ENCODE data around the gene MCL1.

The MCL1 gene

GRCh38 chr1:150551051-150551783 is 28.2 kb downstream of the MCL1 start:
- no peak for DNase-seq (ENCODE audit: insufficient read length, low spot score)
- TF ChIP-seq PAX5 (IDR thresholded peaks at IDR 0.05; ENCODE audit: insufficient read depth, low read length, severe bottlenecking), result no peak
- no peak for TF ChIP-seq POLR2AphosphoS5 (IDR thresholded peaks at IDR 0.05; ENCODE audit: low read depth, low read length)
- TF ChIP-seq POLR2A (IDR thresholded peaks at IDR 0.05; ENCODE audit: low read depth, low read length), result no peak
- no peak for TF ChIP-seq POU2F2 (IDR thresholded peaks at IDR 0.05; ENCODE audit: low read depth, low read length)
- TF ChIP-seq TAF1 (IDR thresholded peaks at IDR 0.05; ENCODE audit: low read depth, low read length), result no peak
- TF ChIP-seq SPI1 (IDR thresholded peaks at IDR 0.05; ENCODE audit: low read depth, low read length), result no peak
- no peak for FAIRE-seq

- DNase-seq (ENCODE audit: insufficient read length, low spot score) (no peak), FAIRE-seq (no peak)
- TF ChIP-seq TAF1 (IDR thresholded peaks at IDR 0.05; ENCODE audit: low read depth, low read length) (no peak), POLR2AphosphoS5 (IDR thresholded peaks at IDR 0.05; ENCODE audit: low read depth, low read length) (no peak), PAX5 (IDR thresholded peaks at IDR 0.05; ENCODE audit: insufficient read depth, low read length, severe bottlenecking) (no peak), POLR2A (IDR thresholded peaks at IDR 0.05; ENCODE audit: low read depth, low read length) (no peak), POU2F2 (IDR thresholded peaks at IDR 0.05; ENCODE audit: low read depth, low read length) (no peak)
These were observed 29.0 kb downstream of the MCL1 start for GRCh38 chr1:150550222-150551050.

DNA sequence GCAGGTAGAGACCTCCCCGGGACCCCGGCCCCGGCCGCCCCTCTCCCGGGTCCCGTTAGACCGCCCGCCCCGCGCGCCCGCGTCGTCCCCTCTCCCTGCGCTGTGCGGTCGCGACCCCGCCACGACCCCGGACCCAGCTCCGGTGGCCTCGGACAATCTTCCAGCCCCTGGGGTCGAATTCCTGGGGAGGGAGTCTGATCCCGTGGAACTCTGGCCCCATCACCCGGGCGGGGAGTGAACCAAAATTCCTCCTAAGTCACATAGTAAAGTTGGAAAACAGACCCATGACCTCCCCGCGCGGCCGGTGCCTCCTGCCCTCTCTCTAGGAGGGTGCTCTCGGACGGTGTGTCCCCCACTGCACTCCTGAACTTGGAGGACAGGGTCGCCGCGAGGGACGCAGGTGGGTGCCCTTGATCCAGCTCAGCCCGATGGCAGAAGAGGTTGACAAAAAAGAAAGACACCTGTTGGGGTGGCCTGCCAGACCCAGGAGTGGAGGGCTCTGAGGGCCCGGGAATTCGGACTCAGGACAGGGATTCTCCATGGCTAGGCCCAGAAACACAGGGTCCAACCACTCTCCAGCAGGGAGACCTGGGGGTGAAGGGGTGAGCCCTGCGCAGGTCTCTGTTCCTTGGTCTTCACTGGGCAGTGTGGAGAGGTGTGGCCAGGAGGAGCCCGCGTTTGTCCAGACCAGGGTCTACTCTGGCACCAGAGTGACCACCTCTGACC is 29.8 kb downstream of the MCL1 start:
- no peak for DNase-seq (ENCODE audit: insufficient read length, low spot score)
- no peak for TF ChIP-seq POU2F2 (IDR thresholded peaks at IDR 0.05; ENCODE audit: low read depth, low read length)
- no peak for TF ChIP-seq POLR2AphosphoS5 (IDR thresholded peaks at IDR 0.05; ENCODE audit: low read depth, low read length)
- no peak for TF ChIP-seq SPI1 (IDR thresholded peaks at IDR 0.05; ENCODE audit: low read depth, low read length)
- TF ChIP-seq TAF1 (IDR thresholded peaks at IDR 0.05; ENCODE audit: low read depth, low read length), result no peak
- TF ChIP-seq POLR2A (IDR thresholded peaks at IDR 0.05; ENCODE audit: low read depth, low read length), result no peak
- no peak for TF ChIP-seq PAX5 (IDR thresholded peaks at IDR 0.05; ENCODE audit: insufficient read depth, low read length, severe bottlenecking)
- no peak for FAIRE-seq

- TF ChIP-seq POLR2A (IDR thresholded peaks at IDR 0.05; ENCODE audit: low read depth, low read length) (no peak), POLR2AphosphoS5 (IDR thresholded peaks at IDR 0.05; ENCODE audit: low read depth, low read length) (no peak), TAF1 (IDR thresholded peaks at IDR 0.05; ENCODE audit: low read depth, low read length) (no peak), SPI1 (IDR thresholded peaks at IDR 0.05; ENCODE audit: low read depth, low read length) (no peak), POU2F2 (IDR thresholded peaks at IDR 0.05; ENCODE audit: low read depth, low read length) (no peak), PAX5 (IDR thresholded peaks at IDR 0.05; ENCODE audit: insufficient read depth, low read length, severe bottlenecking) (no peak)
- peak; percentile 72 for DNase-seq (ENCODE audit: insufficient read length, low spot score)
- FAIRE-seq, result no peak
These were observed 30.5 kb downstream of the MCL1 start, which contains the start of gene ADAMTSL4 for GRCh38 chr1:150548632-150549495. Gene ADAMTSL4 (plus strand): TSS chr1:150549408. CDS start chr1:150552289, 2,881 bp downstream.

DNA sequence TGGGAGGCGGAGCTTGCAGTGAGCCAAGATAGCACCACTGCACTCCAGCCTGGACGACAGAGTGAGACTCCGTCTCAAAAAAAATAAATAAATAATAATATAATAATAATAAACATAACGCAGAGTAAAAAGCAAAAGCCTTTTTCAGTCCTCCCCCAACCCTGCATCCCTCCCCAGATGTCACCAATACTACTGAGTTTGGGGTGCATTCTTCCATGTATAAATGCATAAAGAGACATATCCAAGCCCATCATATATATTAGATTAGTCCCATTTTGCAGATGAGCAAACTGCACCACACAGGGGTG is 31.1 kb downstream of the MCL1 start:
- TF ChIP-seq POU2F2 (IDR thresholded peaks at IDR 0.05; ENCODE audit: low read depth, low read length) (no peak), POLR2A (IDR thresholded peaks at IDR 0.05; ENCODE audit: low read depth, low read length) (no peak), TAF1 (IDR thresholded peaks at IDR 0.05; ENCODE audit: low read depth, low read length) (no peak), SPI1 (IDR thresholded peaks at IDR 0.05; ENCODE audit: low read depth, low read length) (no peak), POLR2AphosphoS5 (IDR thresholded peaks at IDR 0.05; ENCODE audit: low read depth, low read length) (no peak), PAX5 (IDR thresholded peaks at IDR 0.05; ENCODE audit: insufficient read depth, low read length, severe bottlenecking) (no peak)
- no peak for DNase-seq (ENCODE audit: insufficient read length, low spot score)
- FAIRE-seq, result no peak

GRCh38 chr1:150546294-150546937 is 33.0 kb downstream of the MCL1 start:
- TF ChIP-seq POU2F2 (IDR thresholded peaks at IDR 0.05; ENCODE audit: low read depth, low read length) (no peak), POLR2A (IDR thresholded peaks at IDR 0.05; ENCODE audit: low read depth, low read length) (no peak), SPI1 (IDR thresholded peaks at IDR 0.05; ENCODE audit: low read depth, low read length) (no peak), PAX5 (IDR thresholded peaks at IDR 0.05; ENCODE audit: insufficient read depth, low read length, severe bottlenecking) (no peak), POLR2AphosphoS5 (IDR thresholded peaks at IDR 0.05; ENCODE audit: low read depth, low read length) (no peak), TAF1 (IDR thresholded peaks at IDR 0.05; ENCODE audit: low read depth, low read length) (no peak)
- DNase-seq (ENCODE audit: insufficient read length, low spot score), result no peak
- FAIRE-seq, result no peak

DNA sequence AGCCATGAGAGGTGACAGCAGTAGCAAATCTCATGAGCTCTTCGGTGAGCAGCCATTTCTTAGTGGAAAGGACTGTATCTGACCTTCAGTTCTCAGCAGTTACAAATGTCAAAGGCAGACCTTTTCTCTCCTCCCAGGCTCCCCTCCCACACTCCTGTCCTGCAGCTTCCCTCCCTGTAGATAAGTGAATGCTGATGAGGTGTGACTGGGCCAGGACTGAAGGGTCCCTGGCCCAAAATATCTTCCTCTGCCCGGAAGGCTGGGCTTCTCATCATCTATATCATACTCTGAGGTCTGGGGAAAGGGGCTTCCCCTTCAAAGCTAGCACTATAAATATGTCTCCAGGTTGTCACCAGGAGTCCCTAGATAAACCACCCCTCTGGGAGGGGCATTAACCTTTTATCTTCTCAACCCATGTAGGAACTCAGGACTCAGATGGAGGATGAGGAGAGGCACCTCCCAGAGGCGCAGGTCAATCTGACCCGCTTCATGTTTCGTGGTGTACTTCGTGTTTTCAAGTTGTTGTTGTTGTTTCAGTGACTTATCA is 33.9 kb downstream of the MCL1 start:
- no peak for DNase-seq (ENCODE audit: insufficient read length, low spot score)
- no peak for TF ChIP-seq POU2F2 (IDR thresholded peaks at IDR 0.05; ENCODE audit: low read depth, low read length)
- TF ChIP-seq TAF1 (IDR thresholded peaks at IDR 0.05; ENCODE audit: low read depth, low read length), result no peak
- TF ChIP-seq SPI1 (IDR thresholded peaks at IDR 0.05; ENCODE audit: low read depth, low read length), result no peak
- TF ChIP-seq POLR2AphosphoS5 (IDR thresholded peaks at IDR 0.05; ENCODE audit: low read depth, low read length), result no peak
- TF ChIP-seq PAX5 (IDR thresholded peaks at IDR 0.05; ENCODE audit: insufficient read depth, low read length, severe bottlenecking), result no peak
- TF ChIP-seq POLR2A (IDR thresholded peaks at IDR 0.05; ENCODE audit: low read depth, low read length), result no peak
- no peak for FAIRE-seq

DNA sequence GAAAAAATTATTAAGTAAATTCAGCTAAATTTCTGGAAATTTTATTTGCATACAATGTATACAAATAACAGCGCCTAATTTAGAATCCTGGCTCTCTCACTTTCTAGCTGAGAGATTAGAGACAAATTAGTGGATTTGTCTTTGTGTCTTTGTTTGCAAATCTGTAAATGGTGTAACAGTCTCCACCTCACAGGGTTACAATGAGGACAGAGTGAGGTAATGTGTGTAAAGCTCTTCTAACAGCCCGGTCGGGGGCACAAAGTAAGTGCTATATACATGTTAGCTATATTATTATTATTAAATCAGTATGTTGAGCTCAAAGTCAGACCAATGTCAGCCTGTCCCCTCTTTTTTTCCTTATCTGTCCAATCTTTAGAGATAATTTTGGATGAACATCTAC is 35.2 kb downstream of the MCL1 start:
- no peak for TF ChIP-seq POLR2A (IDR thresholded peaks at IDR 0.05; ENCODE audit: low read depth, low read length)
- no peak for TF ChIP-seq POLR2AphosphoS5 (IDR thresholded peaks at IDR 0.05; ENCODE audit: low read depth, low read length)
- no peak for TF ChIP-seq PAX5 (IDR thresholded peaks at IDR 0.05; ENCODE audit: insufficient read depth, low read length, severe bottlenecking)
- TF ChIP-seq TAF1 (IDR thresholded peaks at IDR 0.05; ENCODE audit: low read depth, low read length), result no peak
- no peak for TF ChIP-seq SPI1 (IDR thresholded peaks at IDR 0.05; ENCODE audit: low read depth, low read length)
- no peak for TF ChIP-seq POU2F2 (IDR thresholded peaks at IDR 0.05; ENCODE audit: low read depth, low read length)
- DNase-seq (ENCODE audit: insufficient read length, low spot score) (no peak), FAIRE-seq (no peak)
